Measurements from ENCODE around the gene RUNDC1. TPM values are rescaled to one million over a fixed set of nuclear protein-coding genes. Genes with fewer than 3 reads are reported as not detected.

RUNDC1 gene
- total and polyA plus RNA-seq, 2 of the 8 experiments (the other 6 are each of a cell fraction or from before 2014, with no cell fraction given): 7.9 to 11.9 TPM

GRCh38 chr17:43018932-43019331 is 38.6 kb downstream of the RUNDC1 start (continued):
- TF ChIP-seq RNF2 (IDR thresholded peaks at IDR 0.05; ENCODE audit: borderline replicate concordance, low read depth, low read length, missing control alignments, poor library complexity, severe bottlenecking) (no peak), RXRA (IDR thresholded peaks at IDR 0.05; ENCODE audit: insufficient read depth, low read depth, low read length) (no peak), EZH2 (IDR thresholded peaks at IDR 0.05; ENCODE audit: low read depth, low read length, severe bottlenecking) (no peak), SRF (IDR thresholded peaks at IDR 0.05; ENCODE audit: low read depth, low read length) (no peak), KDM1A (IDR thresholded peaks at IDR 0.05; ENCODE audit: borderline replicate concordance, low read length) (no peak), SP2 (IDR thresholded peaks at IDR 0.05; ENCODE audit: low read length) (no peak)
